Liver (tissue), 9 donors: ENCODE measurements around the gene RNPEP. TPM values are rescaled to one million over a fixed set of nuclear protein-coding genes. Genes with fewer than 3 reads are reported as not detected.

Experiments
- DNase-seq: peaks from one replicate; pipeline ENCODE4 v3.0.0-alpha.2; 2017; ENCODE audit warnings: low spot score
- H3K27ac ChIP-seq, 2 donors: one replicate each; pipeline ENCODE4 v1.7.0; 2013; ENCODE audit warnings: inconsistent platforms in 2 of 2, low read length in 2 of 2, control low read depth in 1 of 2, low read depth in 1 of 2, mild to moderate bottlenecking in 1 of 2
- H3K27me3 ChIP-seq, 4 donors: one replicate each; pipeline versions ENCODE4 v1.6.1 to v1.7.0; 2013; ENCODE audit warnings: low read length in 3 of 4, inconsistent platforms in 1 of 4, mild to moderate bottlenecking in 1 of 4, moderate library complexity in 1 of 4; ENCODE audit not compliant: control insufficient read depth in 4 of 4, insufficient read depth in 4 of 4
- H3K36me3 ChIP-seq, 4 donors: one replicate each; pipeline versions ENCODE4 v1.6.1 to v1.7.0; 2013; ENCODE audit warnings: low read length in 3 of 4, mild to moderate bottlenecking in 3 of 4, low read depth in 1 of 4, moderate library complexity in 1 of 4; ENCODE audit not compliant: control insufficient read depth in 4 of 4, insufficient read depth in 3 of 4
- H3K4me1 ChIP-seq, 4 donors: one replicate each; pipeline versions ENCODE4 v1.6.1 to v1.7.0; 2013; ENCODE audit warnings: low read length in 3 of 4, mild to moderate bottlenecking in 3 of 4, moderate library complexity in 1 of 4; ENCODE audit not compliant: control insufficient read depth in 4 of 4, insufficient read depth in 4 of 4
- H3K4me3 ChIP-seq, 3 donors: one replicate each; pipeline versions ENCODE4 v1.6.1 to v1.7.0; 2013; ENCODE audit warnings: low read length in 3 of 3, control low read depth in 1 of 3, low read depth in 1 of 3, mild to moderate bottlenecking in 1 of 3
- H3K9ac ChIP-seq, 2 donors: one replicate each; pipeline ENCODE4 v1.7.0; 2013; ENCODE audit warnings: low read length in 2 of 2, mild to moderate bottlenecking in 2 of 2, moderate library complexity in 2 of 2, control low read depth in 1 of 2, low read depth in 1 of 2
- H3K9me3 ChIP-seq, 4 donors: one replicate each; pipeline versions ENCODE4 v1.6.1 to v1.7.0; 2013; ENCODE audit warnings: low read length in 3 of 4; ENCODE audit not compliant: control insufficient read depth in 4 of 4
- EGR1 ChIP-seq, 2 donors: IDR thresholded peaks; 2 replicates each; pipeline ENCODE4 v1.6.1; 2016 to 2018; ENCODE audit warnings: antibody characterized with exemption in 2 of 2, low read depth in 2 of 2
- FOXA1 ChIP-seq: IDR thresholded peaks from 2 replicates; pipeline ENCODE4 v1.6.1; 2016; ENCODE audit warnings: antibody characterized with exemption
- FOXA2 ChIP-seq: IDR thresholded peaks from 2 replicates; pipeline ENCODE4 v1.6.1; 2016; ENCODE audit warnings: antibody characterized with exemption
- GABPA ChIP-seq, 2 donors: IDR thresholded peaks in 1 of 2; conservative IDR thresholded peaks in 1 of 2; 2 replicates each; pipeline ENCODE4 v1.6.1; 2016; ENCODE audit warnings: antibody characterized with exemption in 2 of 2, mild to moderate bottlenecking in 1 of 2, moderate library complexity in 1 of 2
- HNF4A ChIP-seq, 2 donors: conservative IDR thresholded peaks; 2 replicates each; pipeline ENCODE4 v1.6.1; 2016; ENCODE audit warnings: antibody characterized with exemption in 2 of 2, mild to moderate bottlenecking in 2 of 2
- HNF4G ChIP-seq: IDR thresholded peaks from 2 replicates; pipeline ENCODE4 v1.6.1; 2016; ENCODE audit warnings: antibody characterized with exemption
- JUND ChIP-seq, 2 donors: IDR thresholded peaks; 2 replicates each; pipeline ENCODE4 v1.6.1; 2016; ENCODE audit warnings: antibody characterized with exemption in 2 of 2
- NR2F2 ChIP-seq: IDR thresholded peaks from 2 replicates; pipeline ENCODE4 v1.6.1; 2016; ENCODE audit warnings: antibody characterized with exemption
- RAD21 ChIP-seq, 2 donors: IDR thresholded peaks; 2 replicates each; pipeline ENCODE4 v1.6.1; 2016; ENCODE audit warnings: antibody characterized with exemption in 2 of 2, mild to moderate bottlenecking in 2 of 2
- RXRA ChIP-seq, 2 donors: IDR thresholded peaks; 2 replicates each; pipeline ENCODE4 v1.6.1; 2017 to 2018; ENCODE audit warnings: antibody characterized with exemption in 2 of 2, mild to moderate bottlenecking in 1 of 2
- SP1 ChIP-seq: IDR thresholded peaks from 2 replicates; pipeline ENCODE4 v1.6.1; 2018; ENCODE audit warnings: antibody characterized with exemption, mild to moderate bottlenecking
- YY1 ChIP-seq: IDR thresholded peaks from 2 replicates; pipeline ENCODE4 v1.6.1; 2016; ENCODE audit warnings: antibody characterized with exemption, mild to moderate bottlenecking
- WGBS: extraction: QIAGEN DNeasy Blood & Tissue Kit; methylation state at CpG from one replicate; pipeline ENCODE4 v1.1.7; 2013; 5-methylcytosine and 5-hydroxymethylcytosine counted together
- polyA plus RNA-seq, 2 donors: library from polyadenylated mRNA; stranded (reverse) in 1 of 2; unstranded in 1 of 2; fragments of 200-250 nt in 1 of 2; fragments of >200 nt in 1 of 2; fragmentation: Nextera tagmentation in 1 of 2; extraction: Ambion mirVana in 1 of 2; gene quantifications; one replicate each; pipeline versions ENCODE4 v1.2.1 to v1.2.3, GENCODE V29; 2013 to 2015
- total RNA-seq, 2 donors: library from RNA; depleted of rRNA; stranded (reverse); fragments of >200 nt; gene quantifications; one replicate each; pipeline ENCODE4 v1.2.3, GENCODE V29; 2014
- TF ChIP-seq, protein P1 (sequence below): IDR thresholded peaks from 2 replicates; pipeline ENCODE4 v1.6.1; 2016; ENCODE audit warnings: antibody characterized with exemption
- TF ChIP-seq, protein P2 (sequence below): IDR thresholded peaks from 2 replicates; pipeline ENCODE4 v1.6.1; 2016; ENCODE audit warnings: antibody characterized with exemption, mild to moderate bottlenecking
- donor health status: healthy.
- donor health status: healthy.
- donor health status: healthy.
- donor health status: healthy.
- donor health status: healthy.

RNPEP gene
- total and polyA plus RNA-seq, 4 donors: 16.3 to 26.5 (median 21.0) TPM

DNA sequence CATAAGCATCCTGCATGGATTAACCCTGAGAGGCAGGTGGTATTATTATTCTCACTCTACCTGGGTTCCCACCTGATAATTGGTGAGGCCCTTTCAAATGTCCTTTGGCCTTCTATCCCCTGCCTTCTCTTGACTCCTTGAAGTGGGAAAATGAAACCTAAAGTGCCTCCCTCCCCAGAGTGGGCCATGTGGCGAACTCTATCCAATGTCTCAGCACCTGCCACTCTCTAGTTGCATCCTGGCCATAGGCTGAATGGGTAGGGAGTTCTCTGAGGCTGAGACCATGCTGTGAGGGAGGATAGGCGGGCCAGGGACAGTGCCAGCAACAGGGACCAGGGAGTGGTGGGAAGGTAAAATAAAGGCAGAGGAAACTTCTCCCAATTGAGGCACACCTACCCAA lies 63.3 kb downstream of the RNPEP start:
- no peaks in the 10 kb centered on the region for H3K36me3 ChIP-seq
- WGBS: 82% methylated on average over 2 of the region's 2 CpGs
- TF ChIP-seq HNF4A (conservative IDR thresholded peaks at IDR 0.05): no peak
- TF ChIP-seq RXRA (IDR thresholded peaks at IDR 0.05): no peak
- TF ChIP-seq YY1: no peak
- no peak overlapping the region for H3K27ac ChIP-seq
- H3K4me3 ChIP-seq: no peak overlapping the region
- no peak overlapping the region for H3K9ac ChIP-seq
- DNase-seq: no peak
- H3K9me3 ChIP-seq: no peaks in the 10 kb centered on the region
- peaks cover 0 to 6% (median 6%) of the 10 kb centered on the region in 4 donors for H3K4me1 ChIP-seq
- H3K27me3 ChIP-seq: no peaks in the 10 kb centered on the region

DNA sequence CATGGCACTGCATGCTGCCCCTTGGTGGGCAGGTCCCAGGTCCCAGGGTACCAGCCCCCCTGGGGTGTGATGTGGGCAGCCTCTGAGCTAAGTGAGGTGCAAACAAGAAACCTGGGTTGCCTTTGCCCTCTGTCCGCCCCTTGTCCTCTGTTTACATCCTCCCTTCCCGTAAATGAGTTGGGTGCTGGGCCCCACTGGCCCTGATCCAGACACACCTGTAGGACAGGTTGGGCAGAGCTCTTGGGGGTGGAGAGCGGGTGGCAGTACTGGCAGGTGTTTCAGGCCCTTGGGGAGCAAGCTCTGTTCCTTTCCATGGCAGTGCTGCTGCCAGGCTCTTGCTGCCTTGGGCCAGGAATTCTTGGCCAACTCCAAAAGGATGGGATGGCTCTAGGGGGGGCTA lies 63.8 kb downstream of the RNPEP start:
- Histone ChIP-seq H3K4me3 (no peak overlapping the region), H3K27ac (no peak overlapping the region), H3K9me3 (no peaks in the 10 kb centered on the region), H3K4me1 (peaks cover 0 to 6% (median 6%) of the 10 kb centered on the region in 4 donors), H3K9ac (no peak overlapping the region), H3K27me3 (no peaks in the 10 kb centered on the region), H3K36me3 (no peaks in the 10 kb centered on the region)
- no peak for DNase-seq
- TF ChIP-seq EGR1 (IDR thresholded peaks at IDR 0.05; ENCODE audit: low read depth in 2 of 2) (no peak), RXRA (IDR thresholded peaks at IDR 0.05) (peak; percentile 88 to 96), RAD21 (IDR thresholded peaks at IDR 0.05) (peak in 1 of 2 donors; percentile 64), SP1 (peak; percentile 80), GABPA (IDR thresholded peaks at IDR 0.05 in 1 of 2, conservative IDR thresholded peaks at IDR 0.05 in 1 of 2) (no peak), FOXA2 (peak; percentile 38), JUND (IDR thresholded peaks at IDR 0.05) (peak in 1 of 2 donors; percentile 14), NR2F2 (no peak), HNF4G (peak; percentile 28), HNF4A (conservative IDR thresholded peaks at IDR 0.05) (peak; percentile 56 to 69), FOXA1 (no peak)
- TF ChIP-seq, protein P1, sequence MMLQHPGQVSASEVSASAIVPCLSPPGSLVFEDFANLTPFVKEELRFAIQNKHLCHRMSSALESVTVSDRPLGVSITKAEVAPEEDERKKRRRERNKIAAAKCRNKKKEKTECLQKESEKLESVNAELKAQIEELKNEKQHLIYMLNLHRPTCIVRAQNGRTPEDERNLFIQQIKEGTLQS: no peak
- TF ChIP-seq, protein P2, sequence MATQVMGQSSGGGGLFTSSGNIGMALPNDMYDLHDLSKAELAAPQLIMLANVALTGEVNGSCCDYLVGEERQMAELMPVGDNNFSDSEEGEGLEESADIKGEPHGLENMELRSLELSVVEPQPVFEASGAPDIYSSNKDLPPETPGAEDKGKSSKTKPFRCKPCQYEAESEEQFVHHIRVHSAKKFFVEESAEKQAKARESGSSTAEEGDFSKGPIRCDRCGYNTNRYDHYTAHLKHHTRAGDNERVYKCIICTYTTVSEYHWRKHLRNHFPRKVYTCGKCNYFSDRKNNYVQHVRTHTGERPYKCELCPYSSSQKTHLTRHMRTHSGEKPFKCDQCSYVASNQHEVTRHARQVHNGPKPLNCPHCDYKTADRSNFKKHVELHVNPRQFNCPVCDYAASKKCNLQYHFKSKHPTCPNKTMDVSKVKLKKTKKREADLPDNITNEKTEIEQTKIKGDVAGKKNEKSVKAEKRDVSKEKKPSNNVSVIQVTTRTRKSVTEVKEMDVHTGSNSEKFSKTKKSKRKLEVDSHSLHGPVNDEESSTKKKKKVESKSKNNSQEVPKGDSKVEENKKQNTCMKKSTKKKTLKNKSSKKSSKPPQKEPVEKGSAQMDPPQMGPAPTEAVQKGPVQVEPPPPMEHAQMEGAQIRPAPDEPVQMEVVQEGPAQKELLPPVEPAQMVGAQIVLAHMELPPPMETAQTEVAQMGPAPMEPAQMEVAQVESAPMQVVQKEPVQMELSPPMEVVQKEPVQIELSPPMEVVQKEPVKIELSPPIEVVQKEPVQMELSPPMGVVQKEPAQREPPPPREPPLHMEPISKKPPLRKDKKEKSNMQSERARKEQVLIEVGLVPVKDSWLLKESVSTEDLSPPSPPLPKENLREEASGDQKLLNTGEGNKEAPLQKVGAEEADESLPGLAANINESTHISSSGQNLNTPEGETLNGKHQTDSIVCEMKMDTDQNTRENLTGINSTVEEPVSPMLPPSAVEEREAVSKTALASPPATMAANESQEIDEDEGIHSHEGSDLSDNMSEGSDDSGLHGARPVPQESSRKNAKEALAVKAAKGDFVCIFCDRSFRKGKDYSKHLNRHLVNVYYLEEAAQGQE: no peak
- 68% methylated on average over 3 of the region's 3 CpGs for WGBS

DNA sequence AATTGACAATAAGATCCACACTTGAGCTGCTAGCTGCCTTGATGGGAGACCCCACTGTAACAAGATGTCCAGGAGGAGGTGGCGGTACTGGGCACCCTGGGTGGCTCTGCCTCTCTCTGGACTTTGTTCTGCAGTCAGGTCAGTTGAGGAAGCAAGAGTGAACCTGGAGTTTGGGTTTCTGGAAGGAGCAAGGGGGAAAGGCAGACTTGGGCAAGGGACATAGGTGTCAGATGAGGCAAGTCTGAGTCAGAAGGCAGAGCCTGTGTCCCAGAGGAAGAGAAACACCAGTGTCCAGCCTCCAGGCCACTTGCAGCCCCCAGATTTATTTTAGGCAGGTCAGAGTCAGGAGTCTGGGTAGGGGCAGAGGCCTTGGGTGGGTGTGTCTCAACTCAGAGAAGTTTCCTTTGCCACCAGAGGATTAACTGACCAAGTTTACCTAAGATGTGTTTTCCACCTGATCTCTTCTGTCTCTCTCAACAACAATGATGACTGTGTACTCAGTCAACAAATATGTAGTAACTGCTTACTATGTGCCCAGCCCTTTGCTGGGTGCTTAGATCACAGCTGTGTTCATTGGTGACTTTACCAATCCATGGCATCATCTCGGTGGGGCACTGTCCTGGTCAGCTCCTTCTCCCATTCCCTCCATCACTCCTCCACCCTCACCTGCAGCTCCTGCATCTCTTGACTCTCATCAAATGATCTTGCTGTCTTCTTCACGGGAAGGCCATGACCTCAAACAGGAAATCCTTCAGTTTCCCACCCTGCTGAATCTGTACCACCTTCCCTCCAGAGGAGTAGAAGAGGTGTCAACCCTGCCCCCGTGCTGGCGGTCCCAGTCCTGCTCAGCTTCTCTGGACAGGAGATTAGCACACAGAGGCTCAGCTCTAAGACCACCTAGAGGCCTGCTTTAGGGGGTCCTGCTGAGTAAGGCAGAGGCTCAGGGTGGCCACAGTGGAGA lies 64.6 kb downstream of the RNPEP start:
- DNase-seq: no peak
- H3K27ac ChIP-seq: no peak overlapping the region
- no peaks in the 10 kb centered on the region for H3K36me3 ChIP-seq
- H3K4me3 ChIP-seq: no peak overlapping the region
- WGBS: 81% methylated on average over 5 of the region's 5 CpGs
- H3K9me3 ChIP-seq: no peaks in the 10 kb centered on the region
- TF ChIP-seq FOXA2 (peak; percentile 35), HNF4A (conservative IDR thresholded peaks at IDR 0.05) (no peak), GABPA (IDR thresholded peaks at IDR 0.05 in 1 of 2, conservative IDR thresholded peaks at IDR 0.05 in 1 of 2) (no peak), YY1 (no peak), JUND (IDR thresholded peaks at IDR 0.05) (peak in 1 of 2 donors; percentile 10), RAD21 (IDR thresholded peaks at IDR 0.05) (no peak)
- H3K9ac ChIP-seq: no peak overlapping the region
- no peaks in the 10 kb centered on the region for H3K27me3 ChIP-seq
- H3K4me1 ChIP-seq: peaks cover 0 to 6% (median 6%) of the 10 kb centered on the region in 4 donors
